WERI-Rb-1 (cell line): Measurements from ENCODE around the gene RPAP2.

ENCODE experiments used
- DNase-seq: peaks from one replicate; pipeline ENCODE4 v3.0.0-alpha.2; 2020
- H3K27ac ChIP-seq: fragments of 250-450 bp; sonication (Bioruptor Pico); 2 replicates; pipeline ENCODE4 v1.5.1; 2020; ENCODE audit warnings: mild to moderate bottlenecking, moderate library complexity
- H3K27me3 ChIP-seq: fragments of 250-450 bp; sonication (Bioruptor Pico); 2 replicates; pipeline ENCODE4 v1.5.1; 2021; ENCODE audit warnings: mild to moderate bottlenecking, low read depth, moderate library complexity; ENCODE audit not compliant: insufficient read depth, severe bottlenecking
- H3K36me3 ChIP-seq: fragments of 250-450 bp; sonication (Bioruptor Pico); 2 replicates; pipeline ENCODE4 v1.5.1; 2020; ENCODE audit warnings: mild to moderate bottlenecking, moderate library complexity
- H3K4me3 ChIP-seq: 2 replicates; pipeline ENCODE4 v1.5.1; 2011; ENCODE audit warnings: low read depth, mild to moderate bottlenecking, control low read depth, low read length
- H3K9me3 ChIP-seq: fragments of 250-450 bp; sonication (Bioruptor Pico); 2 replicates; pipeline ENCODE4 v1.5.1; 2021; ENCODE audit warnings: mild to moderate bottlenecking, moderate library complexity; ENCODE audit not compliant: severe bottlenecking
- TF ChIP-seq, protein P1 (sequence below): IDR thresholded peaks from 2 replicates; pipeline ENCODE4 v1.5.1; 2011; ENCODE audit warnings: low read depth, mild to moderate bottlenecking, control low read depth, inconsistent platforms, low read length

RPAP2 gene

GRCh38 chr1:92329347-92330129 lies 30.7 kb downstream of the RPAP2 start:
- TF ChIP-seq, protein P1, sequence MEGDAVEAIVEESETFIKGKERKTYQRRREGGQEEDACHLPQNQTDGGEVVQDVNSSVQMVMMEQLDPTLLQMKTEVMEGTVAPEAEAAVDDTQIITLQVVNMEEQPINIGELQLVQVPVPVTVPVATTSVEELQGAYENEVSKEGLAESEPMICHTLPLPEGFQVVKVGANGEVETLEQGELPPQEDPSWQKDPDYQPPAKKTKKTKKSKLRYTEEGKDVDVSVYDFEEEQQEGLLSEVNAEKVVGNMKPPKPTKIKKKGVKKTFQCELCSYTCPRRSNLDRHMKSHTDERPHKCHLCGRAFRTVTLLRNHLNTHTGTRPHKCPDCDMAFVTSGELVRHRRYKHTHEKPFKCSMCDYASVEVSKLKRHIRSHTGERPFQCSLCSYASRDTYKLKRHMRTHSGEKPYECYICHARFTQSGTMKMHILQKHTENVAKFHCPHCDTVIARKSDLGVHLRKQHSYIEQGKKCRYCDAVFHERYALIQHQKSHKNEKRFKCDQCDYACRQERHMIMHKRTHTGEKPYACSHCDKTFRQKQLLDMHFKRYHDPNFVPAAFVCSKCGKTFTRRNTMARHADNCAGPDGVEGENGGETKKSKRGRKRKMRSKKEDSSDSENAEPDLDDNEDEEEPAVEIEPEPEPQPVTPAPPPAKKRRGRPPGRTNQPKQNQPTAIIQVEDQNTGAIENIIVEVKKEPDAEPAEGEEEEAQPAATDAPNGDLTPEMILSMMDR = no peak
- H3K4me3 ChIP-seq = no peak overlapping the region
- DNase-seq = no peak
- H3K27ac ChIP-seq = no peak overlapping the region
- H3K9me3 ChIP-seq = peaks cover 4% of the 10 kb centered on the region
- H3K36me3 ChIP-seq = peaks cover 22% of the 10 kb centered on the region
- H3K27me3 ChIP-seq = no peaks in the 10 kb centered on the region

DNA sequence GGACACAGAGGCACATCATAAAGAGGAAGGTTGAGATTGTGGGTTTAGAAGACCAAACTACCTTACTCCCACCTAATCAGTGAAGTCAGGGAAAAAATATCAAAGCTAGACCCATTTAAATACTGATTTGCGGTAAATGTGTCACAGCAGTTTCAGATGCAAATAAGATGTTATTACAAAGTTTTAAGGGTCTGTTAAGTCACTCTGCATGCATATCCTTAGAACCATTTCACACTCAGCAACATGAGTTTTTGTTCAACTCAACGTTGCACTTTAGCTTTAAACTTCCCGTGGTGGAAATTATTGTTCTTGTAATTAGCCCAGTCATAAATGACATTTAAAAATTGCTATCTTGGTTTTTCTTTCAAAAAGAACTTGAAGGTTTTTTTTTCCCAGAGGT lies 34.8 kb downstream of the RPAP2 start:
- TF ChIP-seq, protein P1 = no peak
- no peak overlapping the region for H3K27ac ChIP-seq
- no peaks in the 10 kb centered on the region for H3K27me3 ChIP-seq
- no peaks in the 10 kb centered on the region for H3K9me3 ChIP-seq
- DNase-seq = no peak
- no peak overlapping the region for H3K4me3 ChIP-seq
- H3K36me3 ChIP-seq = peaks cover 8% of the 10 kb centered on the region

GRCh38 chr1:92340154-92340553 lies 41.3 kb downstream of the RPAP2 start:
- H3K4me3 ChIP-seq = no peak overlapping the region
- H3K27me3 ChIP-seq = no peaks in the 10 kb centered on the region
- TF ChIP-seq, protein P1 = no peak
- H3K36me3 ChIP-seq = peaks cover 3% of the 10 kb centered on the region; the same call in 1 of the 2 replicates
- H3K9me3 ChIP-seq = no peaks in the 10 kb centered on the region
- H3K27ac ChIP-seq = no peak overlapping the region
- DNase-seq = no peak

GRCh38 chr1:92342401-92342800 lies 43.5 kb downstream of the RPAP2 start:
- TF ChIP-seq, protein P1 = no peak
- H3K4me3 ChIP-seq = no peak overlapping the region
- DNase-seq = no peak
- H3K27me3 ChIP-seq = no peaks in the 10 kb centered on the region
- H3K36me3 ChIP-seq = no peaks in the 10 kb centered on the region
- no peak overlapping the region for H3K27ac ChIP-seq
- no peaks in the 10 kb centered on the region for H3K9me3 ChIP-seq

DNA sequence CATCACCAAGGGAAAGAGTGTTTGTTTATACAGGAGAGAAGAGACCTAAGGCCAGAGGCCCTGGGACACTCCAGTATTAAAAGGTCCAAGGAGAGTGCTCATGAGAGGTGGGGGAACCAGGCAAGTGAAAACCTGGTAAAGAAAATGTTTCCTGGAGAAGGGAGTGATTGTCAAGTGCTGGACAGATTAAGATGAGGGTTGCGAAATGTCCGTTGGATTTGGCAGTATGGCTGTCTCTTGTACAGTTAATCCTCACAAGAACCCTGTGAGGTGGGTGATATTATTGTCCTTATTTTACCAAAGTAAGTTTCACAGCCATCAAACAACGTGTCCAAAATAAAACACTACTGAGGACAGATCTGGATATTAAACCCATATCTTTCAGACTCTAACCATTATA lies 44.2 kb downstream of the RPAP2 start:
- Histone ChIP-seq H3K36me3 (no peaks in the 10 kb centered on the region), H3K9me3 (no peaks in the 10 kb centered on the region), H3K4me3 (no peak overlapping the region), H3K27me3 (no peaks in the 10 kb centered on the region), H3K27ac (no peak overlapping the region)
- TF ChIP-seq, protein P1 = no peak
- no peak for DNase-seq
